Measurements from ENCODE around the gene CDK18.

Gene CDK18

DNA sequence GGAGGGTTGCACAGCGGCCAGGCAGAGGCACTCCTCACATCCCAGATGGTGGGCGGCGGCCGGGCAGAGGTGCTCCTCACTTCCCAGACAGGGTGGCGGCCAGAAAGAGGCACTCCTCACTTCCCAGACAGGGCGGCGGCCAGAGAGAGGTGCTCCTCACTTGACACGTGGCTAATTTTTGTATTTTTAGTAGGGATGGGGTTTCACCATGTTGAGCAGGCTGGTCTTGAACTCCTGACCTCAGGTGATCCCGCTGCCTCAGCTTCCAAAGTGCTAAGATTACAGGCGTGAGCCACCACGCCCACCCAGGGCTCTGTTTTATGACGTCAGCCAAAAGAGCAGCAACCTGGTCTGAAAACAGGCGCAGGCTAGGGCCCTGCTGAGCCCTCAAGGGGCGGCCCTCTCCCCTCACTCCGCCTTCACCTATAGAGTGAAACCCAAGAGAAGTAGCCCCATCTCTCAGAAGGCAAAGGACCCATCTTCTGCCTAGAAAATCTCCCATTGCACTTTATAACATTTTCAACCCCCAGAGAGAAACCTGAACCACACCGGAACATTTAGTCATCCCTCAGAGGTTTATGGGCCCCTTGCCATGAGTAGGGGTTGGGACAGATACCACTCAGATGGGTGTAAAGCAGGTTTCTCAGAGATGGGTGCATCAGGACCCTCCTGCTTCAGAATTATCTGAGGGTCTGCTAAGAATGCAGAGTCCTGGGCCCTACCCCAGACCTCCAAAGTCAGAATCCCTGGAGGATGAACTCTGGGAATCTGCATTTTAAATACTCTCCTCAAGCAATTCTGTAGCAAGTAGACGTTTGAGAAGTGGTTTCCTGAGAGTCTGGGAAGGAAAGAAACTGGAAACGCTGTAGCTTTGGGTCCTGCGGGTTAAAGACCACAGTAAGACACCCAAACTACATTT lies 40.8 kb downstream of the CDK18 start:
- TF ChIP-seq, protein P1, sequence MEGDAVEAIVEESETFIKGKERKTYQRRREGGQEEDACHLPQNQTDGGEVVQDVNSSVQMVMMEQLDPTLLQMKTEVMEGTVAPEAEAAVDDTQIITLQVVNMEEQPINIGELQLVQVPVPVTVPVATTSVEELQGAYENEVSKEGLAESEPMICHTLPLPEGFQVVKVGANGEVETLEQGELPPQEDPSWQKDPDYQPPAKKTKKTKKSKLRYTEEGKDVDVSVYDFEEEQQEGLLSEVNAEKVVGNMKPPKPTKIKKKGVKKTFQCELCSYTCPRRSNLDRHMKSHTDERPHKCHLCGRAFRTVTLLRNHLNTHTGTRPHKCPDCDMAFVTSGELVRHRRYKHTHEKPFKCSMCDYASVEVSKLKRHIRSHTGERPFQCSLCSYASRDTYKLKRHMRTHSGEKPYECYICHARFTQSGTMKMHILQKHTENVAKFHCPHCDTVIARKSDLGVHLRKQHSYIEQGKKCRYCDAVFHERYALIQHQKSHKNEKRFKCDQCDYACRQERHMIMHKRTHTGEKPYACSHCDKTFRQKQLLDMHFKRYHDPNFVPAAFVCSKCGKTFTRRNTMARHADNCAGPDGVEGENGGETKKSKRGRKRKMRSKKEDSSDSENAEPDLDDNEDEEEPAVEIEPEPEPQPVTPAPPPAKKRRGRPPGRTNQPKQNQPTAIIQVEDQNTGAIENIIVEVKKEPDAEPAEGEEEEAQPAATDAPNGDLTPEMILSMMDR (conservative IDR thresholded peaks at IDR 0.05; ENCODE audit: low read depth, low read length), result no peak

DNA sequence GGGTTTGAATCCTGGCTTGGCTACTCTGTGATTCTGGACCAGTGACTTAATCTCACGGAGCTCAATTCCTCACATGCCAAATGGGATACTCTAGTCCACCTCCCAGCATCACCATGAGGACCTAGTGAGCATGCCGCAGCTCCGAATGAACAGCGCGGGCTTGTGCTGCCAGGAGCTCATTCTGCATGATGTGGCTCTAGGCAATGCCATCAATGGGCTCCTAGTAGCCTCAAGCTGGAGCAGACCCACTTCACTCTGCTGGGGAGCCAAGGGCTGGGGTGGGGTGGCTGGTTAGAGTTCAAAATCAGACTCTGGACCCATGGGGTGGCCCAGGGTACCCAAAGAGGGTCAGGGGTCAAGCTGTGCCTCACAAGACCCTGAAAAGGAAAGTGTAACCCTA lies 41.5 kb downstream of the CDK18 start:
- Histone ChIP-seq H3K4me2 (no peak overlapping the region), H3K79me2 (ENCODE audit: insufficient read depth, low read depth) (no peaks in the 10 kb centered on the region), H3K36me3 (ENCODE audit: insufficient read depth) (no peaks in the 10 kb centered on the region), H3K27me3 (ENCODE audit: insufficient read depth, low read depth) (no peaks in the 10 kb centered on the region), H3K4me3 (IDR thresholded peaks at IDR 0.05; ENCODE audit: insufficient read depth, low read depth, low read length) (no peak overlapping the region), H3K9ac (no peak overlapping the region), H2AFZ (ENCODE audit: low read depth) (no peak overlapping the region), H4K20me1 (ENCODE audit: insufficient read depth) (no peaks in the 10 kb centered on the region), H3K4me1 (ENCODE audit: low read depth, poor library complexity, severe bottlenecking) (no peaks in the 10 kb centered on the region), H3K27ac (no peak overlapping the region)
- TF ChIP-seq, protein P1 (conservative IDR thresholded peaks at IDR 0.05; ENCODE audit: low read depth, low read length), result no peak

More for the DNA sequence above, 40.8 kb downstream of the CDK18 start:
- no peaks in the 10 kb centered on the region for H3K36me3 ChIP-seq (ENCODE audit: insufficient read depth)
- H3K4me3 ChIP-seq (IDR thresholded peaks at IDR 0.05; ENCODE audit: insufficient read depth, low read depth, low read length), result no peak overlapping the region
- no peak overlapping the region for H3K9ac ChIP-seq
- no peaks in the 10 kb centered on the region; the same call in 1 of the 2 replicates for H3K27me3 ChIP-seq (ENCODE audit: insufficient read depth, low read depth)
- H3K27ac ChIP-seq, result no peak overlapping the region
- H4K20me1 ChIP-seq (ENCODE audit: insufficient read depth), result no peaks in the 10 kb centered on the region
- H2AFZ ChIP-seq (ENCODE audit: low read depth), result no peak overlapping the region
- H3K4me2 ChIP-seq, result no peak overlapping the region
- H3K79me2 ChIP-seq (ENCODE audit: insufficient read depth, low read depth), result no peaks in the 10 kb centered on the region
- H3K4me1 ChIP-seq (ENCODE audit: low read depth, poor library complexity, severe bottlenecking), result no peaks in the 10 kb centered on the region

DNA sequence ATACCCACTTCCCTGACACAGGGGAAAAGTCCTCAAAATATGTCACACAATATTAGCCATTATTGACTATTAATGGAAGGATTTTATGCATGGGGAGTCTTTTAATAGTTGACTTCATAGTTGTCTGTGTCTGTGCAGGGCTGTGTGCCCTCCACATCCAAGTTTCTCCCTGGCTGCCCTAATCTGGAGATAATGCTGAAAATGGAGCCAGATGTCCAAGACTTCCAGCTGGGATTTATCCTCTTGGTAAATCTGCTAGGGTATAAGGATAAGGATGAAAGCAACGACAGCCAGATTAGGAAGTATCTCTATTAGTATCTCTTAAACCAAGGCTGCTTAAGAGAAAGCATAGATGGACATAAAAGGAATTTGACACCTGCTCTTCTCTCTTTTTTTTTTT lies 42.1 kb downstream of the CDK18 start:
- Histone ChIP-seq H3K27ac (no peak overlapping the region), H3K4me2 (no peak overlapping the region), H3K27me3 (ENCODE audit: insufficient read depth, low read depth) (no peaks in the 10 kb centered on the region), H2AFZ (ENCODE audit: low read depth) (no peak overlapping the region), H3K36me3 (ENCODE audit: insufficient read depth) (no peaks in the 10 kb centered on the region), H3K9ac (no peak overlapping the region), H3K79me2 (ENCODE audit: insufficient read depth, low read depth) (no peaks in the 10 kb centered on the region), H4K20me1 (ENCODE audit: insufficient read depth) (no peaks in the 10 kb centered on the region), H3K4me1 (ENCODE audit: low read depth, poor library complexity, severe bottlenecking) (no peaks in the 10 kb centered on the region), H3K4me3 (IDR thresholded peaks at IDR 0.05; ENCODE audit: insufficient read depth, low read depth, low read length) (no peak overlapping the region)
- TF ChIP-seq, protein P1 (conservative IDR thresholded peaks at IDR 0.05; ENCODE audit: low read depth, low read length), result no peak

DNA sequence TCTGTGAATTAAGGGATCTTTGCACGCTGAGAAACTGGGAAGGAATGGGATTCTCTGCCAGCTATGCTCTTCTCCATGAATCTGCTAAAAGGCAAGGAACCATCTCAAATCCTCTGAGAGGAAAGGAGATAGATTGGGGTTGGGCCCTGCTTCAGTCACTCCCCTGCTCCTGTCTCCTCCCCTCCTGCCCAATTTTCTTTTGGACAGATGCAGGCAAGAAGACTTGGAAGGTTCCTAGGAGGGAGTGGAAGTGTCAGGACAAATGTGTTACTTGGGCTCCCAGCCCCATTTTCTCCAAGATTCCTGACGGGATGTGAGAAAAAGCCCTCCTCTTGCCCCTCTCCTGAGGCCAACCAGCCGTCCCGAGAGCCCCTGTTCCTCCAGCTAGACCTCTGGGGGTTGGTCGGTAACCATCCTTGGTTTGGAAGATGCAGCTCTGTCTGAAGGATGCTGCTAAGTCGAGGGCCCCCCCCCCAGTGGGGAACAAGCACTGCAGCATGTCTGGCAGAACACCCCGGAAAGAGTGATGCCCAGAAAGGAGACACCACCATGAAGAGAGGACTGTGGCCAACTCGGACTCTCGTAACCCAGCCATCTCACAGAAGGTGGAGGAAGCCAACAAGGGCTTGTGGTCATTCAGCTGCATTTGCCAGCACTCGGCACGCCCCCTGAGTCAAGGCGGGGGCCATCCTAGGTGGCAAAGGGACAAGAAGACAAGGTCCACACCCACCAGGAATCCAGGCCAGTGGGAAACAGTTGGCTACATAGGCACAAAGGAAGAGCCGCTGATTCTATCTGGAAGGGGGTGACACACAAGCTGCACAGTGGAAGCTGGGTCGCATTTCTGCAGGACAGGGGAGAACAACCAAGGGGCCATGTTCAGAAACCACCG lies 43.7 kb downstream of the CDK18 start:
- TF ChIP-seq, protein P1 (conservative IDR thresholded peaks at IDR 0.05; ENCODE audit: low read depth, low read length), result no peak
- Histone ChIP-seq H3K4me3 (IDR thresholded peaks at IDR 0.05; ENCODE audit: insufficient read depth, low read depth, low read length) (no peak overlapping the region), H3K36me3 (ENCODE audit: insufficient read depth) (no peaks in the 10 kb centered on the region), H2AFZ (ENCODE audit: low read depth) (no peak overlapping the region), H3K9ac (no peak overlapping the region), H3K27ac (no peak overlapping the region), H4K20me1 (ENCODE audit: insufficient read depth) (no peaks in the 10 kb centered on the region), H3K4me1 (ENCODE audit: low read depth, poor library complexity, severe bottlenecking) (no peaks in the 10 kb centered on the region), H3K27me3 (ENCODE audit: insufficient read depth, low read depth) (no peaks in the 10 kb centered on the region), H3K79me2 (ENCODE audit: insufficient read depth, low read depth) (no peaks in the 10 kb centered on the region), H3K4me2 (no peak overlapping the region)
